ENCODE results near the gene OXLD1. TPM values are rescaled to one million over a fixed set of nuclear protein-coding genes. Genes with fewer than 3 reads are reported as not detected.
"Not testable (repeated sequence)": the region's sequence is repeated elsewhere in the genome, so short reads cannot be mapped to it uniquely, and the experiment has no call there.

OXLD1 gene
- total RNA-seq, 1 donor from 2014 or later, result 12.4 TPM

- DNase-seq, result no peak
- intact Hi-C loops (cut with micrococcal nuclease), result no loop called here
- no peak for ATAC-seq
Measured at GRCh38 chr17:81686614-81687013, 20.2 kb upstream of the OXLD1 start.

GRCh38 chr17:81685108-81685507, 18.7 kb upstream of the OXLD1 start:
- DNase-seq (no peak), ATAC-seq (no peak)
- intact Hi-C loops (cut with micrococcal nuclease), result no loop called here

DNA sequence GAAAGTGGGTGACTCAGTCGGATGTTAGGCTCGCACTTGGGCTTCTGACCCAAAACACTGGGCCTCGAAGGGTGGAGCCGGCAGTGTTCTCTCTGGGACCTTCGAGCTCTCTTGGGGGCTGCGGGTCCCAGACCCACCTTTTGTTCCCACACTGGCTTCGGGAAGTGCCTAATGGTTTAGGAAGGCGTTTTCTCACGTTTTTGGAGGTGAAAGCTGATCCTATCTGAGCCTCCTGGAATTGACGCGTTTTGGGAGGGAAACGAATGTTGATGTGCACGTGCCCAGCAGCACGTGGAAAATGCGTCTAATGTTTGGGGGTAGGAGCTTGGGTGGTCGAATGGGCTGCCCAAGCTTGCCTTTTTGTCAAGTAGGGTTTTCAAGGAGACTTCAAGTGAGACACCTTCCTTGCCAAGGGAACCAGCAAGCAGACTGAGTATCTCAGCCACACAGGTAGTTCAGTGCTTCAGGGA, 18.1 kb upstream of the OXLD1 start:
- no peak for ATAC-seq
- no peak for DNase-seq
- intact Hi-C loops (cut with micrococcal nuclease), result no loop called here

DNA sequence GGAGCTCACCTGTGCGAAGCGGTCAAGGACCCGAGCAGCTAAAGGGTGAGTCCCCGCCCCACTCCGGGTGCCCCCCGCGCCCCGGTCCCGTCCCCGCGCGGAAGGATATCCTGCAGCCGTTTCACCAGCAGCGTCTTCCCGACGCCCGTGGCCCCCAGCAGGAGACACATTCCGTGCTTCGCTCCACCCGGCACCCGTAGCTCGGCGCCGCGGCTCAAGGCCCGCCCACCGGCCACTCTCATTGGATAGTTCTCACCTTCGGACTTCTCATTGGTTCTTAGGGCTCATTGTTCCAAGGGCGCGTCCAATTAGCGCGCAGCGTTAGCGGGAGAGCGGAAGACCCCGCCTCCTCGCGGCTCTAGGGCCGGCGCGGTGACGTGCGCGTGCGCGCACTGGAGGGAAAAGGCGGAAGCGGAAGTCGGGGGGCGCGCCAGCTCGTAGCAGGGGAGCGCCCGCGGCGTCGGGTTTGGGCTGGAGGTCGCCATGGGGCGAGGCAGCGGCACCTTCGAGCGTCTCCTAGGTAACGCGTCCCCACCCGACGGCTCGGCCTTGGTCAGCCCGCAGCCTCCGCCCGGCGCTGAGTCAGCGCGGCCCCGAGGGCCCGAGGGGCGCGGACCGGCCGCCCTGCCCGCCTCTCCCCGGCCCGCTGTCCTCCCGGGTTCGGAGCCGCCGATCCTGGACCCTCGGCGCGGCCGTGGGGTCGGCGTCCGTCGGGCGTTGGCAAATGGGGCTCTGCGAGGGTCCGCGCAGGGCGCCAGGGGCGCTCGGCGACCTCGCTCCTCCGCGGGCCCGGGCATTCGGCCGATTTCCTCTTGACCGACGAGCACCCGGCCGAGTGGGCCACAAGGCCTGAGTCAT, 17.4 kb upstream of the OXLD1 start, which contains the start of the genes ARL16 and HGS:
ARL16 (minus strand) TSS at position 214 of the 858 bp plus-strand sequence; CDS start at position 170, 44 bp downstream.
HGS (plus strand) TSS at position 428 of the 858 bp plus-strand sequence; CDS start at position 484, 56 bp downstream.
- ATAC-seq, result peak; percentile 99
- intact Hi-C loops (cut with micrococcal nuclease), result no loop called here

DNA sequence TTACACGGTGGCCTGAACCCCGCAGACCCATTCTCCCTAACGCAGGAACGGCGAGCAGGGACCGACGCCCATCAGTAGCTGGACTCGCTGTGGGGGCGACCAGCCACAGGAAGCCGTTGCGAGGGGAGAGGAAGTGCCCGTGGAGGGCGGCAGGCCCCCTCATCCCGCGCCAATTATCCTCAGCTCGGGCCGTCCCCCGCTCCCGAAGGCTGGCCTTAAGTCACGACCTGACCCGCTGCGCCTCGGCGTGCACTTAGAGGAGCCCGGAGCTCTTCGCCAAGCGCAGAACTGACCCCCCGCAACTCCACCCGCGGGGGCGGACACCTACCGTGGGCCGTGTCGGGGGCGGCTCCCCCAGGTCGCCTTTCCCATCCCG, 16.8 kb upstream of the OXLD1 start:
- DNase-seq (no peak), ATAC-seq (peak; percentile 34)
- intact Hi-C loops (cut with micrococcal nuclease), result no loop called here

More for the DNA sequence above, 17.4 kb upstream of the OXLD1 start, which contains the start of the genes ARL16 and HGS:
- DNase-seq, result peak; percentile 99

GRCh38 chr17:81682565-81683207, 16.3 kb upstream of the OXLD1 start:
- ATAC-seq, result no peak
- DNase-seq, result no peak
- intact Hi-C loops (cut with micrococcal nuclease), result no loop called here

GRCh38 chr17:81681672-81682071, 15.3 kb upstream of the OXLD1 start:
- ATAC-seq (no peak), DNase-seq (no peak)
- intact Hi-C loops (cut with micrococcal nuclease), result no loop called here

DNA sequence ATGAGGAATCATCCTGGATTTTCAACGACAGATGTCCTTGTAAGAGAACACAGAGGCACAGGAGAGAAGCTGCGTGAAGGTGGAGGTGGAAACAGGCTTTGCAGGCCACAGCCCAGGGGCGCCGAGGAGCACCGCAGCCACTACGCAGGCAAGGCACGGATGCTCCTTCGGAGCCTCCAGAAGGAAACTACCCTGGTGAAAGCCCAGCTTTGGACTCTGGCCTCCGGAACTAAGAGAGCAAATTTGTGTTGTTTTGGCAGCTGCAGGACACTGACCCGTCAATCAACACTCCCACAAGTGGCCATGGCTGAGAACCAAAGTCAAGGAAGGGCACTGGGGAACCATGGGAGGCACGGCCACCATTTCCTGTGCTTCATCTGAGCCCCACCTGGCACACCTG, 13.7 kb upstream of the OXLD1 start:
- intact Hi-C loops (cut with micrococcal nuclease), result no loop called here
- no peak for ATAC-seq
- no peak for DNase-seq

DNA sequence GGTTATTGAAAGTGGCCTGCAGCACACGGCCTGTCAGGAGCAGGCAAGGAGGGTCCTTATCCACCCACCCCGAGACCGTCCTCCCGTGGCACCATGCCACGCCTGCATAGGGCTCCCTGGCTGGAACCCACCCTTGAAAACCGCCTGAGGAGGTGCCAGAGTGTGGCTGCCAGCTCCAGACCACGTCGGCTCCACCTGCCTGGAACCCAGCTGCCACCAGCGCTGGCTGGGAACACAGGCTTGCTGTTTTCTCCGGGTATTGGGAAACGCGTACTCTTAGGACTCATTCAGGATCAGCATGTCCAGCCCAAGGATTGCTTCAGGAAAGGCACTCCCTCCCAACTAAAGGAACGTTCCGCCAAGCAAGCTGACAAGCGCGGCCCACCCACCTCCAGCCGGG, 10.5 kb upstream of the OXLD1 start:
- intact Hi-C loops (cut with micrococcal nuclease), result no loop called here
- ATAC-seq, result no peak

DNA sequence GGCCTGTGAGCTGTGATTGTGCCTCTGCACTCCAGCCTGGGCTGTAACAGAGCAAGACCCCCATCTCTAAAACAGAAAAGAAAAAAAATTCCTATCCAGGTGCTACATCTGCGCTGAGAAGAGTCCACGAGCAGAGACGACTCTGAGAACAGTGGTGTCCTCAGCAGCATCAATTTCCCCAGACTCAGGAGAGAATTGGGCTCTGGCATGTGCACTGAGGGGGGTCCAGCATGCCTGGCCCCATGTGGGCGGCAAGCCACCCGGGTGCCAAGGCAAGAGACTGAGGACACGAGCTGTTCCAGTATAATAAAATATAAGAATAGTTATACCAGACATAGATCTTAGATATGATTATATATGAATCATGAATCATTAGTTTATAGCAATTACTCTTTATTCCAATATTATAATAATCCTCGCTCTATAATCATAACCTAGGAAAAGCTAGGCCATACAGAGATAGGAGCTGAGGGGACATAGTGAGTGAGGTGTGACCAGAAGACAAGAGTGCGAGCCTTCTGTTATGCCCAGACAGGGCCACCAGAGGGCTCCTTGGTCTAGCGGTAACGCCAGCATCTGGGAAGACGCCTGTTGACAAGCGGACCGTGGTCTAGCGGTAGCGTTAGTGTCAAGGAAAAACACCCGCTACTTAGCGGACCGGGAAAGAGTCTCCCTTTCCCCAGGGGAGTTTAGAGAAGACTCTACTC, 9.3 kb upstream of the OXLD1 start:
- DNase-seq, result peak; percentile 42
- intact Hi-C loops (cut with micrococcal nuclease); ATAC-seq: not testable (repeated sequence)

More for the DNA sequence above, 10.5 kb upstream of the OXLD1 start:
- DNase-seq, result no peak

DNA sequence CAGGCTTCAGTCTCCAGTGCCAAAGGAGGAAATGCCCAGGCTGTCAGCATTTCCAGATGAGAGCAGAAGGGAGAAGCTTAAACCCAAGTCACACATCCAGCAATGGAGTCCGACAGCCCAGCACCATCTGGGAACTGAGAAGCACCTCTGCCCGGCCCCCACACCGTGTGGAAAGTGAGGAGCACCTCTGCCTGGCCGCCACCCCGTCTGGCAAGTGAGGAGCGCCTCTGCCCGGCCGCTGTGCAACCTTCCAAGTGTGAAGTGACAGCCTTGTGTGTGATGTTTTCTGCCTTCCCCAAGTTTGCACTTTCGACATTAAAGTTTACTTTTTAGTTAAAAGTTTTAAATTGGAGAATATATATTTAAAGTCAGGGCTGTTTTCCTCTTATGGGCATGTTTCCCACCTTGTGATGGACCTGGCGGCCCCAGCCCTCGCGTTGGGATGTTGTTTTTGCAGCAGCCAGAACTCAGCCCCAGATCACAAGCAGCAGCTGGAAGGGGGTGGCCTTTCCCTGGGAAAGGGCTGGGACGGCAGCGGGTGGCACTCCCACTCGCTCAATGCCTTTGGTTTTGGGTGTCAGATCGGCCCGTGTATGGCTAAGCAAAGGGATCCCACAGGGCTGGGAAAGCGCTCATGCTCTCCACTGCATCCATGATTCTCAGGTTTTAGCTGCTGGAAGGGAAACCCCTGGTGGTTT, 7.3 kb upstream of the OXLD1 start:
- DNase-seq, result no peak
- ATAC-seq, result no peak
- intact Hi-C loops (cut with micrococcal nuclease), result no loop called here

- DNase-seq (no peak), ATAC-seq (no peak)
- intact Hi-C loops (cut with micrococcal nuclease), result no loop called here
Measured at GRCh38 chr17:81672954-81673353, 6.5 kb upstream of the OXLD1 start.

GRCh38 chr17:81672504-81672903, 6.1 kb upstream of the OXLD1 start:
- ATAC-seq (no peak), DNase-seq (no peak)
- intact Hi-C loops (cut with micrococcal nuclease), result no loop called here

- ATAC-seq, result no peak
- DNase-seq, result no peak
- intact Hi-C loops (cut with micrococcal nuclease), result no loop called here
Measured at GRCh38 chr17:81667754-81668153, 1.3 kb upstream of the OXLD1 start.

DNA sequence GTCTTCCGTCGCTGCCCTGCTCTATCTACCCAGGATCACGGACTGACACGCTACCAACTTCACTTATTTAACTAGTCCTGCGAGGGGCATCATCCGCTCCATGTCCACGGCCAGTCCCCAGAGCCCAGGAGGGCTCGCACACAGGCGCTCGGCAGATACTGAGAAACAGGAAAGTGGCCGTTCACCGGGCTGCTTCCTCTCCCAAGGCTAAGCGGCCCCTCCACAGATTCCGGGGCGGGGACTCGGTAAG, 388 bp downstream of the OXLD1 start:
- no peak for DNase-seq
- ATAC-seq, result peak; percentile 30
- intact Hi-C loops (cut with micrococcal nuclease), result no loop called here

DNA sequence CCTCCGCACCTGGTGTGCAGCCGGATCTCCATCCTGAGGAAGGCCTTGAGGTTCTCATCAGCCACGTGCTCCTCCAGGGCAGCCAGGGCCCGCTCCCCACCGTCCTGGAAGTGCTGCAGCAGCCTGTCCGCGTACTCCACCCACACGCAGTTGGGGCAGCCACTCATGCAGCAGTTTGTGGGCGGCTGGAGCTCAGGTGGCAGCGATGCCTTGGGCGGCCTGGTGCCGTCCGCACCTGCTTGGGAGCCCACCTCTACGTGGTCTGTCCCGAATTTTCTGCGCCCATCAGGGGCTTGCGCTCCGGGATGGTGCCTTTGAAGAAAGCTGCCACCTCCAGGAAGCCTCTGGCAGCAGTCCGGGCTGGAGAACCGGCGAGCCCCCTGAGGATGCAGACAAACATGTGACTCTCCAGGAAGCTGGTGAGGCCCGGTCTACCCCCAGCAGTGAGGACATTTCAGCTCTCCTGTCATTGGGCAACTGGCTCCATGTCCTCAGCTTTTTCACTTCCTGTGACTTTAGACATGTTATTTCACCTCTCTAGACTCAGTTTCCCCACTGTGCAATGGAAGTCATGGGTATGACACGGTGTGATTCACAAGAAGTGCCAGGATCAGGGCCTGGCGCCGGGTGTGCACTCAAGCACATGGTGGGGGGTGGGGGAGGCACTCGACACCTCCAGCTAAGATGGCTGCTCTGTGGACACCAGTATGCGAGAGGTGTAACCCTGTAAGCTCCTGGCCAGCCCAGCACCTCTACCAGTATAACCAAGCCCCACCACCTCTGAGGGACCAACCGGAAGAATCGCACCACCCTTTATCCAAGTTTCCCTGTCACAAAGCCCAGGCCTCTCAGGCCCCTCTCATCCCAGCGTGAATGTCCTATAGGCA, 957 bp downstream of the OXLD1 start:
- intact Hi-C loops (cut with micrococcal nuclease), result no loop called here
- ATAC-seq, result peak; percentile 8
- no peak for DNase-seq

DNA sequence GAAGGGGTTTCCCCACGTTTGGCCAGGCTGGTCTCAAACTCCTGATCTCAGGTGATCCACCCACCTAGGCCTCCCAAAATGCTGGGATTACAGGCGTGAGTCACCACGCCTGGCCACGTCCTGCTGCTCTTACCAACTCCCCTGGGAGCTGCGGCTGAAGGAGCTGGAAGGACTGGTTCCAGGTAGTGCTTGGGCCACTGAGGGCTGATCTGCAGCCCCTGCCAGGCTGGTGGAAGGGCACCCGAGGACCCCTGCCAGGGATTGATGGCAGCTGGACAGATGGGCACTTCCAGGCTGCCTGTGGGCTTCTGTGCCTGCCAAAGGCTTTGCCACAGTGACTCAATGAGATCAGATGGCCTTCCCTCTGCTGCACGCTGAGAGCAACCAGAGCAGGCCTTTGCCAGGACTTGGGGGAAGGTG, 2.3 kb downstream of the OXLD1 start:
- DNase-seq, result no peak
- intact Hi-C loops (cut with micrococcal nuclease), result no loop called here
- ATAC-seq, result no peak

DNA sequence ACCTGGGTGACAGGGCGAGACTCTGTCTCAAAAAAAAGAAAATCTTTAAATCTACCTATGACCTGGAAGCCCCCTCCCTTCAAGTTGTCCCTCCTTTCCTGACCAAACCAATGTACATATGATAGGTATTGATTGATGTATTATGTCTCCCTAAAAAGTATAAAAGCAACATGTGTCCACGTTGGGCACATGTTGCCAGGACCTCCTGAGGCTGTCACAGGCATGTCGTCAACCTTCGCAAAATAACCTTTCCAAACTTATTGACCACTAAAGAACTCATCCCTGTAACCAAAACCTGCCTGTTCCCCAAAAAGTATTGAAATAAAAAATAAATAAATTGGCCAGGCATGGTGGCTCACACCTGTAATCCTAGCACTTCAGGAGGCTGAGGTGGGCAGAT, 4.4 kb downstream of the OXLD1 start:
- DNase-seq, result no peak
- intact Hi-C loops (cut with micrococcal nuclease), result no loop called here
- no peak for ATAC-seq

GRCh38 chr17:81660441-81660840, 6.0 kb downstream of the OXLD1 start:
- intact Hi-C loops (cut with micrococcal nuclease), result no loop called here
- DNase-seq (no peak), ATAC-seq (no peak)
